ENCODE data around the gene CORO7.

Gene CORO7

DNA sequence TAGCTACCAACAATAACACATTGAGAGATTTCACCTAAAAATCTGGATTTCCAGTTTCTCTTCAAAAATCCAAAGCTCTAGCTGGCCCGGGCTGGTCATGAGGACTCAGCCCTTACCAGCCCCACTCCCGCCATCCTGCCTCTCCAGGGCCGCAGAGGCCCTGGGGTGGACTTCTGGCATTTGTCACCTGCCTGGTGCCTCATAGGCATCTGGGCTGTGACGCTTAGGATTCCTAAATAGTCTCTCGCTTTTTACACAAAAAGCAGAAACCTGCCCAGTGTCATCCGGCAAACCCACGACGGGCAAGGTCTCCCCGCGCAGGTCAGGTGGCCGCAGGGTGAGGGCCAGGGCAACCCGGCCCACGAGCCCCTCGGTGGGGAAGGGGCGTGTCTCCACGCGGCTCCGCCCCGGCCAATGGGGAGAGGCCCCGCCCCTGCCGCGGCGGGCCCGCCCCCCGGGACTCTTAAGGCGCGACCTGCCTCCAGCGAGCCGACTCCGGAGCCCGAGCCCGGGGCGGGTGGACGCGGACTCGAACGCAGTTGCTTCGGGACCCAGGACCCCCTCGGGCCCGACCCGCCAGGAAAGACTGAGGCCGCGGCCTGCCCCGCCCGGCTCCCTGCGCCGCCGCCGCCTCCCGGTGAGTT lies 44.9 kb downstream of the CORO7 start, which contains the start of gene VASN:
Gene VASN (plus strand): TSS at position 492 of the 644 bp plus-strand sequence. CDS start 9,030 bp downstream, outside the sequence.
- peak; percentile 34 to 64 for DNase-seq (ENCODE audit: low read depth in 2 of 2)

DNA sequence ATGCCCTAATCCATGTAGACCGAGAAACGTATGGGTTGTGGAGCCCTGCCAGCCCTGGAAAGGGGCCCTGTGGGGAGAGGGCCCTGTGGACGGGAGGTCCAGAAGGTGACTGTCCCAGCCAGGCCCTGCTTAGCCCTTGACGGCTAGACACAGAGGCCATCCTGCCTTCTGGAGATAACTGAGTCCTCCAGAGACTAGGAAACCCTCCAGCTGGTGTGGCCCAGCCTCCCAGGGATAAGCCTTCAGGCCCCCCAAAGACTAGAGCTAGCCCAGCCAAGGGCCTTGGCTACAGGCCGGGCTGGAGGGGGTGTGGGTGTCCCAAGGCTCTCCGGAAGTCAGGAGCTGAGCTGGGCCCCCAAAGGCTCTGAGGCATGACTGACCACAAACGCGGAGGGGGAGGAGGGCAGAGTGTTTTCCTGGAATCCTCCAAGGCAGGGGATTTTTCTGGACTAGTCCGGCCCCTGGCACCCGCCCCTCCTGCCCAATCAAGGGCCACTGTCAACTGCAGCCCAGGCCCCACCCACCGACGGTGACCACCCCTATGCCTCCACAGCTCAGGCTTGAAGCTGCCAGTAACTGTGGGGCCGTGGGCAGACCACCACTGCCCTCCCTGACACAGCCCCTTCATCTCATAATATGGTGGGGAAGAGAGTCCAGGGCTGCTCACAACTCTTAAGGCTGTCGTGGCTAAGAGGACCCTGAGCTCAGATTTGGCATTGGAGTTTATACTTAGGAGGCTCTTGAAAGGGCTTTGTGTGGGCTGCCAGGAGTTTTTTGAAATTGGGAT lies 45.6 kb downstream of the CORO7 start:
- DNase-seq (ENCODE audit: low read depth in 2 of 2) = no peak

DNA sequence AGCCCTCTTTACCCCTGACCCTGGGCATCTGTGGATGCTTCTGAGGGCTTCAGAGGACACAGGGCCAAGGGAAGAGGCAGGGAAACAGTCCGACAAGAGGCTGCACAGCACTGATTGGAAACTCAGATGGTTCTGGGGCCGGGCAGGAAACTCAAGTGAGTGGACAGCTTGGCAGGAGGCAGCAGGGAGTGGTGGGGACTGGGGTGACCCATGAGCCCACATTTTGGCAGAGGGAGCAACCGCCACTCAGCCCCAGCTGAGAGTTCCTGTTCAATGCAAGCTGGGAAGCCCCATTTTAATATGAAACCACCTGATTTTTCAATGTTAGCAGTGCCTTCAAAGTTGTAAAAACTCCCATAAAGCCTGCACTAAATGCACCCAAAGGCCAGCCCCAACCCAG lies 46.2 kb downstream of the CORO7 start:
- no peak for DNase-seq (ENCODE audit: low read depth in 2 of 2)

- no peak for DNase-seq (ENCODE audit: low read depth in 2 of 2)
Measured at GRCh38 chr16:4369007-4369733, 47.2 kb downstream of the CORO7 start.

DNA sequence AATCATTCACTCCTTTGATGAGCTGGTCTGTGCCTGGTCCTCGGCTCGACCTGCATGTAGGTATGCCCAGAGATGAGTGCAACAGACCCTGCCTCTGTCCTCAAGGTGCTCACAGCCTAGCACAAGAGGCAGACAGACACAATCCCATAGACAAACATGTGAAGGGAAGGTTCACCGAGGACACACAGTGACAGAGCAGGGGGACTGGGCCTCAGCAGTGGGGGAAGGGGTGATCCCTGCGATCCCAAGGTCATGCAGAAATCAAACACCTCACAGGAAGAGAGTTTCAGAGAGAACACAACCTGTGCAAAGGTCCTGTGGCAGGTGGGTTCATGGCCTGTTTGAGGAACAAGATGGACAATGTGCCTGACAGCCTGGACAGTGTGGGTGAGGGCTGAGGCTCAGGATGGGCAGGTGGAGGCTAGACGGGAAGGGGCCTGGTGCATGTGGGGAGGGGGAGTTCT lies 49.0 kb downstream of the CORO7 start:
- no peak for DNase-seq (ENCODE audit: low read depth in 2 of 2)

GRCh38 chr16:4366016-4366415 lies 50.4 kb downstream of the CORO7 start:
- DNase-seq (ENCODE audit: low read depth in 2 of 2) = no peak

DNA sequence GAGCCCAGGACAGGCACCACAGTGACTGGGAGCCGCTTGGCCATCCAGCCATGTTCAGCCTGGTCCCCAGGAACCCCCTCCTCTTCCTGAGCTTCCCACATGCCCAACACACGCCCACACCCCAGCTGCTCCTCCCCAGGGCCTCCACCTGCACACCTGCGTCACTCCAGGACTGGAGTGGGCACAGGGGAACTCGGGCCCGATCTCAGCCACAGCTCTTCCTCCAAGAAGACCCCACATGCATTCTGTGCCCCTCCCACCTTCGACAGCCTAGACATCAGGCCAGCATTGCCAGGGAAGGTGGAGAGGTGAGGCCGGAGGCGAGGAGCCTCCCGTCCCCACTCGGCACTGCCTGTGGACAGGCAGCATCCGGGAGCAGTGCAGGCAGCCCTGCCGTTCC lies 50.8 kb downstream of the CORO7 start:
- DNase-seq (ENCODE audit: low read depth in 2 of 2) = no peak

DNA sequence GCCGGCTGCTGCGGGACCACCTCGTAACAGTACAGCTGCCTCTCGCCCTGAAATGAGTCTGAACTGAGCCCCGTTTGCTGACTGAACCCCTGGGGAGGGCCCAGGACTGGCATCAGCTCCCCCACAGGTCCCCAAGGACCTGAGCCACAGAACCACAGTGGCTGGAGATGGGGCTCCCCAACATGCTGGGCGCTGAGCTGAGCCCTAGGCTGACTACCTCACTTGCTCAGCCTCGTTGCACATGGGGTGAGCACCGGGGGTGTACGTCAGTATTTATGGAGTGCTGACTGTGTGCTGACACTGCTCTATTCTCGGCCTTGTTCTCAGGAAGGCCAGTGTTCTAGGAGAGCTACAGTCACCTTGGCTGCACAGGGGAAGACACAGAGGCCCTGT lies 51.4 kb downstream of the CORO7 start:
- DNase-seq (ENCODE audit: low read depth in 2 of 2) = no peak

DNA sequence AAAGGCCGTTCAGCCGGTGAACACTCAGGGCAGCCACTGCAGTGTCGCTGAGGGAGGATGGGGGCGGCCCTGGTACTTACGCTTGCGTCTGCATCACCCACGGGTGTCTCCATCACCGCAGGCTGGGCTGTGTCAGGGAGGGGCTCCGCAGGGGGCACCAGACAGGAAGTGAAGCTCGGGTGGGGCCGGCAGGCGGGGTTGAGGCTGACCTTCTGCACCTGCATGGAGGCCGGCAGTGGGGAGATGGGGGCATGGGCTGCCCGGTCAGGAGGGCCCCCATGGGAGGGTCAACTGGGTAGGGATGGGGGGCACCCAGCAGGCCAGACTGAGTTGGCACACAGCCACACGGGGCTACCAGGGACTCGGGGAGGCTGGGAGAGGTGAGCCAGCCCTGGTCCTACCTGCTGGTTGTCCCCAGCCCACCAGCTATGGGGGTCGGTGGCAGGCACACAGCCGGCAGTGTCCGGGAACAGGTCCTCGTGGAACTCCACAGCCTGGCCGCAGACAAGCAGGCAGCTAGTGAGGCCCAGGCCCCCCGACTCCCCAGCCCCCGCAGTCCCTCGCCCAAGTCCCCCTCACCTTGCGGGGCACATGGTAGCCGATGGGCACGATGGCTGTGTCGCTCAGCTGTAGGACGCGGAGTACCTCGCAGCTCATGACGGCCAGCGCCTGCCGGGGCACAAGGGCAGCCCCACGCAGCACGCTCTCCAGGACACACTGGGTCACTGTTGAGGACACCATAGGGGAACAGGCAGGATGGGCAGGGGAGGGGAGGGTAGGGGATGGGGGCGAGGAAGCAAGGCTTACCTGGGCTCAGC lies 52.0 kb downstream of the CORO7 start:
- DNase-seq (ENCODE audit: low read depth in 2 of 2) = no peak

DNA sequence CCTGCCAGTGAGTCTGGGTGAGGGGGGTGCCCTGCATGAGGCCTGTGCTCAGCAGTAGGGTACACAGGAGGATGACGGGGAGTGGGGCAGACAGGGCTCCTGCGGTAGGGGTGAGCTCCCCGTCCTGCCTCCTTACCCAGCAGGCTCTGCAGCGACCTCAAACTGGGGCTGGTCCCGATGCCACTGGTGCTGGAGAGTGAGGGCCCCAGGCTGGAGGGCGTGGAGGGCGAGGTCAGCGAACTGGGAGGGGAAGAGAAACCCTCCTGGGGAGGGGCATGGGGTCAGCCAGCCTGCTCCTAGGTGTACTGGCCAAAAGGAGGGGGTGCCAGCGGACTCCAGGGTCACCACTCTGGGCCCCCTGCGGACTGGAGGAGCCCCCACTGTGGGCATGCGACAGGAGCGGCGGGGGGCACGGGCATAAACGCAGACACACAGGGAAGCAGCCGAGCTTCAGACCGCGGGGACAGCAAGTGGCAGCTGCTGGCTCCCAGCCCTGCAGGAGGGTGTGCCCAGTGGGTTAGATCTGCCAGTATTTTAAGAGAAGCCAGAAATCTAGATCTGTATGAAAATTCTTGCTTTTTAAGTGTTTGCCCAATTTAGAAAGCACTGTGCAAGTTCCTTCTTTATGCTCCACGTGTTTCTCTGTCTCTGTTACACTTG lies 53.8 kb downstream of the CORO7 start:
- DNase-seq (ENCODE audit: low read depth in 2 of 2) = no peak

DNA sequence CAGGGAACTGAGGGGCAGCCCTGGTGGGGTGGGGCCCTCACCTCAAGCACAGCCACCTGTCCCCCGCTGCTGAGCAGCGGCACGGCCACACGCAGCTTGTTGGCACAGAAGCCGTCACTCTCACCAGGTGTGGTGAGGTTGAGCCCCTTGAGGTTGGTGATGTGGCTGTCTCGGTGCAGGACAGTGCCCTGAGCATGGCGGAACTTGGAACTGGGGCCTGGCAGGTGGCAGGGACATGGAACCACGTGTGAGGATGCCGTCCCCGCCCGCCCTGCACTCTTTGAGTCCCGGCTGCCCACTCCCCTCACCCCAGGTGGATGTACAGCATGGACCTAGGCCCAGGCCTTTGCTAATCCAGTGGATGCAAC lies 54.5 kb downstream of the CORO7 start:
- no peak for DNase-seq (ENCODE audit: low read depth in 2 of 2)

DNA sequence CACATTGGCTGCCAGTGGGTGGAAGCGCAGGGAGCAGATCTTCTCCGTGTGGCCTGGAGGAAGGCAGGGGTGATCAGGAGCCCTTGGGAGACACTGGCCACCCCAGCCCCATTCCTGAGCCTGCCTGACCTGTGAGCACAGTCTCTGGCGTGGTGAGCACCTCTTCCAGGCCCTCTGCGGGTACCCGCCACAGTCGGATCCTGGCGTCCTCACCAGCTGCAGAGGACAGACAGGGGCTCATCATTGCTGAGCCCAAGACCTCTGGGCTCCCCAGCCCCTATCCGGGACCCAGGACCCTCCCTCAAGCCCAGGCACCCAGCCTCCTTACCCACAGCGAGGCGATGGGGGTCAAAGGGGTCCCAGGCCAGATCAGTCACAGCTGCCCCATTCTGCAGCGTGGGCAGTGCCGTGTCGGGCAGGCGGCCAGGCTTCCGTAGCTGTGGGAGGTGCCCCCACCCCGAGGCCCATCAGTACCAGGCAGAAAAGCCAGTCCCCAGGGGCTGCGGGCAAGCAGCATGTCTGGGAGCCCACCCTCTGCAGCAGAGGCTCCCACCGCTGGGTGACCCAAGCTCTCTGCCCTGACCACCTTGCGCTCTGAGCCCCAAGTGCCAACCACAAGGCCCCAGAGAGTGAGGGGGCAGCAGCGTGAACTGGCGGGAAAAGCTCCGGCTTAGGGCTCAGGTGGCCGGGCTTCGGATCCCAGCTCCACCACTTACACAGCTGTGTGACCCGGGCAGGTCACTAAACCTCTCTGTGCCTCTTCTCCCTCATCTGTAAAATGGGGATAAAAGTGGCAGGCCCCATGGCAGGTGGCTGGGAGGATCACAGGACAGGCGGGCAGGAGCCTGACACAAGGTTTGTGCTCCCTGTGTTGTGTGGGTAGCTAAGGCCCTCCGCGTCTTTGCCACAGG lies 55.1 kb downstream of the CORO7 start:
- DNase-seq (ENCODE audit: low read depth in 2 of 2) = no peak

DNA sequence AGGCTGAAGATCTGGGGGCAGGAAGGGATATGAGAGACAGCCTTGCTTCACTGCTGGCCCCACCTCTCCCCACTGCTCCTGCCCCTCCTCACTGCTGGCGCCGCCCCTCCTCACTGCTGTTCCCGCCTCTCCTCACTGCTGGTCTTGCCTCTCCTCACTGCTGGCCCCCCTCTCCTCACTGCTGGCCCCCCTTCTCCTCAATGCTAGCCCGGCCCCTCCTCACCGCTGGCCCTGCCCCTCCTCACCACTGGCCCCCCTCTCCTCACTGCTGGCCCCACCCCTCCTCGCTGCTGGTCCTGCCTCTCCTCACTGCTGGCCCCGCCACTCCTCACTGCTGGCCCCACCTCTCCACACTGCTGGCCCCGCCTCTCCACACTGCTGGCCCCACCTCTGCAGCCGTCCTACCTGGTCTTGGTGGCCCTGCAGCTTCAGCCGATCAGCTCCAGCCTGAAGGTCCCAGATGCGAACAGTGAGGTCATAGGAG lies 55.8 kb downstream of the CORO7 start:
- DNase-seq (ENCODE audit: low read depth in 2 of 2) = no peak

DNA sequence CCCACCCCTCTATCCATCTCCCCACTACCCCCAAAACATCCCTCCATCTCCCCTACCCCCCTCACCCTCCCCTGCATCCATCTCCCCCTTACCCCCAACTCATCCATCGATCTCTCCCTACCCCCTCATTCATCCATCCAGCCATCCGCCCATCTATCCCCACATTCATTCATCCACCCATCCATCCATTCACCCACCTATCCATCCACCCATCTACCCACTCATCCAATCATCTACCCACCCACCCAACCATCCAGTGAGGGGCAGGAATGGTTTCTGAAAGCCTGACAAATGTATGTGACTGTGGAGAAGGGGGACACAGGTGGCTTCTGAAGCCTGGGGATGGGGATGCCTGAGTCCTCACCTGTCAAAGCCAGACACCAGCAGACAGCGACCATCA lies 56.5 kb downstream of the CORO7 start:
- no peak for DNase-seq (ENCODE audit: low read depth in 2 of 2)

- peak; percentile 36 to 52 for DNase-seq (ENCODE audit: low read depth in 2 of 2)
Measured at GRCh38 chr16:4358831-4359561, 57.4 kb downstream of the CORO7 start.

GRCh38 chr16:4358236-4358635 lies 58.2 kb downstream of the CORO7 start:
- no peak for DNase-seq (ENCODE audit: low read depth in 2 of 2)

- no peak for DNase-seq (ENCODE audit: low read depth in 2 of 2)
Measured at GRCh38 chr16:4356820-4357219, 59.6 kb downstream of the CORO7 start.

- no peak for DNase-seq (ENCODE audit: low read depth in 2 of 2)
Measured at GRCh38 chr16:4354512-4355409, 61.6 kb downstream of the CORO7 start.

Measured in stimulated activated CD8-positive, alpha-beta memory T cell treated with anti-CD3 and anti-CD28 coated beads, Interleukin-7, amount 100 ng/mL, for 4 hours (primary cell).